HEK293 (cell line): Measurements from ENCODE around the gene IRF2.

Source experiments
- CTCF ChIA-PET: fragments of 350-600 bp; formaldehyde crosslinking; extraction: SDS; loops from one replicate; lab custom pipeline; 2021; ENCODE audit warnings: antibody characterized with exemption; lab: Yijun Ruan, JAX
- POLR2A ChIA-PET: fragments of 300-600 bp; formaldehyde crosslinking; extraction: SDS; loops from one replicate; lab custom pipeline; 2020; ENCODE audit warnings: antibody characterized with exemption, inconsistent platforms; lab: Yijun Ruan, JAX
- H3K27ac ChIP-seq: fragments of 200-500 bp; sonication (Bioruptor generic); 2 replicates; pipeline ENCODE4 v1.5.1; 2014; ENCODE audit warnings: low read depth, low read length, control low read depth, inconsistent platforms; ENCODE audit errors: extremely low read depth
- H3K36me3 ChIP-seq, 2 experiments: fragments of 200-500 bp in 1 of 2; sonication (Bioruptor generic) in 1 of 2; 1 replicate in 1 of 2; 2 replicates in 1 of 2; pipeline ENCODE4 v1.5.1; 2014 to 2017; ENCODE audit warnings: inconsistent platforms in 2 of 2, low read length in 2 of 2; ENCODE audit not compliant: control insufficient read depth in 2 of 2, insufficient read depth in 1 of 2
- H3K4me1 ChIP-seq: fragments of 200-500 bp; sonication (Bioruptor generic); 2 replicates; pipeline ENCODE4 v1.5.1; 2014; ENCODE audit warnings: mild to moderate bottlenecking, low read length, inconsistent platforms; ENCODE audit not compliant: control insufficient read depth, insufficient read depth
- H3K4me3 ChIP-seq: 2 replicates; pipeline ENCODE4 v1.5.1; 2011; ENCODE audit warnings: low read depth, mild to moderate bottlenecking, control low read depth, low read length, moderate library complexity
- H3K9me3 ChIP-seq: fragments of 200-500 bp; sonication (Bioruptor generic); 2 replicates; pipeline ENCODE4 v1.5.1; 2014; ENCODE audit warnings: low read depth, low read length, inconsistent platforms; ENCODE audit not compliant: control insufficient read depth, insufficient read depth
- HIC1 ChIP-seq: fragments of 450-650 bp; formaldehyde crosslinking; IDR thresholded peaks from 2 replicates; pipeline ENCODE4 v1.5.1; 2016; ENCODE audit warnings: missing biosample characterization, missing genetic modification characterization
- PBX3 ChIP-seq: sonication (generic); formaldehyde crosslinking; IDR thresholded peaks from 2 replicates; pipeline ENCODE4 v1.8.1; 2022; ENCODE audit warnings: mild to moderate bottlenecking, moderate library complexity, missing genetic modification reagents
- PRDM6 ChIP-seq: fragments of 450-650 bp; formaldehyde crosslinking; IDR thresholded peaks from 2 replicates; pipeline ENCODE4 v1.5.1; 2017; ENCODE audit warnings: missing biosample characterization, missing genetic modification characterization
- ZFP69B ChIP-seq: fragments of 450-650 bp; formaldehyde crosslinking; IDR thresholded peaks from 2 replicates; pipeline ENCODE4 v1.5.1; 2016; ENCODE audit warnings: missing biosample characterization, missing genetic modification characterization
- ZNF146 ChIP-seq: fragments of 450-650 bp; formaldehyde crosslinking; IDR thresholded peaks from 2 replicates; pipeline ENCODE4 v1.5.1; 2016; ENCODE audit warnings: missing biosample characterization, missing genetic modification characterization
- ZNF248 ChIP-seq: fragments of 450-650 bp; formaldehyde crosslinking; IDR thresholded peaks from 2 replicates; pipeline ENCODE4 v1.5.1; 2017; ENCODE audit warnings: missing biosample characterization, missing genetic modification characterization
- ZNF514 ChIP-seq: fragments of 450-650 bp; formaldehyde crosslinking; IDR thresholded peaks from 2 replicates; pipeline ENCODE4 v1.5.1; 2016; ENCODE audit warnings: missing biosample characterization, missing genetic modification characterization
- ZNF629 ChIP-seq: fragments of 450-650 bp; formaldehyde crosslinking; IDR thresholded peaks from 2 replicates; pipeline ENCODE4 v1.5.1; 2017; ENCODE audit warnings: missing biosample characterization, missing genetic modification characterization
- ZNF654 ChIP-seq: fragments of 450-650 bp; formaldehyde crosslinking; IDR thresholded peaks from 2 replicates; pipeline ENCODE4 v1.5.1; 2016; ENCODE audit warnings: low read depth, missing biosample characterization, missing genetic modification characterization
- ZNF701 ChIP-seq: fragments of 450-650 bp; formaldehyde crosslinking; IDR thresholded peaks from 2 replicates; pipeline ENCODE4 v1.5.1; 2016; ENCODE audit warnings: missing biosample characterization, missing genetic modification characterization
- TF ChIP-seq, protein P1 (sequence below): fragments of 450-650 bp; formaldehyde crosslinking; IDR thresholded peaks from 2 replicates; pipeline ENCODE4 v1.5.1; 2016; ENCODE audit warnings: missing biosample characterization, missing genetic modification characterization, low read depth
- TF ChIP-seq, protein P2 (sequence below): fragments of 450-650 bp; formaldehyde crosslinking; IDR thresholded peaks from 2 replicates; pipeline ENCODE4 v1.5.1; 2016; ENCODE audit warnings: missing biosample characterization, missing genetic modification characterization

Gene IRF2

DNA sequence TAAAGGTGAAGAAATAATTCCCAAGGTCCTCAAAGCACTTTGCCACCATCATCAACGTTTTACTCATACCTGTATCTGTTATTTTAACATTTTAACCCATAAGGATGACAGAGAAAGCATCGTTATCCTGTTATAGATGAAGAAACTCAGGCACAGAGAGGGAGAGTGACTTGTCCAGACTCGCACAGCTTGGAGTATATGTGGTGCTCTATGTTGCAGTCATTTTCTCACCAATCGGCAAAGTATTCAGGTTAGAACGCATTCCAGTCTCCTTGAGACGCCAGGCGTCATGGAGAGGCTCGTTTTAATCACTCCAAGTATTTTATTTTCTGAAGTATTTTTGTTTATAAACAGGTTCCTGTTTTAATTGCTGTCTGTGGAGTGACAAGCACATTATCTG lies 73.5 kb downstream of the IRF2 start (continued):
- TF ChIP-seq, protein P1, sequence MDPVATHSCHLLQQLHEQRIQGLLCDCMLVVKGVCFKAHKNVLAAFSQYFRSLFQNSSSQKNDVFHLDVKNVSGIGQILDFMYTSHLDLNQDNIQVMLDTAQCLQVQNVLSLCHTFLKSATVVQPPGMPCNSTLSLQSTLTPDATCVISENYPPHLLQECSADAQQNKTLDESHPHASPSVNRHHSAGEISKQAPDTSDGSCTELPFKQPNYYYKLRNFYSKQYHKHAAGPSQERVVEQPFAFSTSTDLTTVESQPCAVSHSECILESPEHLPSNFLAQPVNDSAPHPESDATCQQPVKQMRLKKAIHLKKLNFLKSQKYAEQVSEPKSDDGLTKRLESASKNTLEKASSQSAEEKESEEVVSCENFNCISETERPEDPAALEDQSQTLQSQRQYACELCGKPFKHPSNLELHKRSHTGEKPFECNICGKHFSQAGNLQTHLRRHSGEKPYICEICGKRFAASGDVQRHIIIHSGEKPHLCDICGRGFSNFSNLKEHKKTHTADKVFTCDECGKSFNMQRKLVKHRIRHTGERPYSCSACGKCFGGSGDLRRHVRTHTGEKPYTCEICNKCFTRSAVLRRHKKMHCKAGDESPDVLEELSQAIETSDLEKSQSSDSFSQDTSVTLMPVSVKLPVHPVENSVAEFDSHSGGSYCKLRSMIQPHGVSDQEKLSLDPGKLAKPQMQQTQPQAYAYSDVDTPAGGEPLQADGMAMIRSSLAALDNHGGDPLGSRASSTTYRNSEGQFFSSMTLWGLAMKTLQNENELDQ (tag by site-specific recombination) = no peak
- no peak for TF ChIP-seq PBX3 (CRISPR knock-in tag)
- no peak for TF ChIP-seq ZNF514 (tag by site-specific recombination)

DNA sequence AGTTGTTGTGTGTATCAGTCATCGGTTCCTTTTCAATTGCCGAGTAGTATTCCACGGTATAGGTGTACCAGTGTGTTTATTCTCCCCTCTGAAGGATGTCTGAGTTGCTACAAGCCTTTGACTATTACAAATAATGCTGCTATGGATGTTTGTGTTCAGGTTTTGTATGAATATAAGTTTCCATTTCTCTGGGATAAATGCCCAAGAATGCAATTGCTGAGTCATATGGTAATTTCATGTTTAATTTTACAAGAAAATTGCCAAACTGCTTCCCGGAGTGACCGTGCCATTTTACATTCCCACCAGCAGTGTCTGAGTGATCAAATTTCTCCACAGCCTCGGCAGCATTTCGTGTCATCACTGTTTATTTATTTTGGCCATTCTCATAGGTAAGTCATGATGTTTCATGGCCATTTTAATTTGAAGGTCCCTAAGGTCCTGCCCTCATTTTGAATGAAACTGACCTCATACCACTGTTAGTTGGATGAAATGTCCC lies 73.9 kb downstream of the IRF2 start:
- H3K4me1 ChIP-seq = no peaks in the 10 kb centered on the region
- no peaks in the 10 kb centered on the region for H3K9me3 ChIP-seq
- no peak overlapping the region for H3K4me3 ChIP-seq
- peaks cover 0 to 35% of the 10 kb centered on the region in 2 experiments; a peak in 2 of 3 replicates for H3K36me3 ChIP-seq
- POLR2A ChIA-PET = no interaction called here
- CTCF ChIA-PET = no interaction called here
- H3K27ac ChIP-seq = no peak overlapping the region
- TF ChIP-seq ZNF629 = 0 out of 2 replicates have a peak, but pooled peaks have one; percentile 15
- no peak for TF ChIP-seq ZNF654 (tag by site-specific recombination)
- no peak for TF ChIP-seq ZNF701 (tag by site-specific recombination)
- TF ChIP-seq HIC1 (tag by site-specific recombination) = 0 out of 2 replicates have a peak, but pooled peaks have one; percentile 28
- TF ChIP-seq, protein P2, sequence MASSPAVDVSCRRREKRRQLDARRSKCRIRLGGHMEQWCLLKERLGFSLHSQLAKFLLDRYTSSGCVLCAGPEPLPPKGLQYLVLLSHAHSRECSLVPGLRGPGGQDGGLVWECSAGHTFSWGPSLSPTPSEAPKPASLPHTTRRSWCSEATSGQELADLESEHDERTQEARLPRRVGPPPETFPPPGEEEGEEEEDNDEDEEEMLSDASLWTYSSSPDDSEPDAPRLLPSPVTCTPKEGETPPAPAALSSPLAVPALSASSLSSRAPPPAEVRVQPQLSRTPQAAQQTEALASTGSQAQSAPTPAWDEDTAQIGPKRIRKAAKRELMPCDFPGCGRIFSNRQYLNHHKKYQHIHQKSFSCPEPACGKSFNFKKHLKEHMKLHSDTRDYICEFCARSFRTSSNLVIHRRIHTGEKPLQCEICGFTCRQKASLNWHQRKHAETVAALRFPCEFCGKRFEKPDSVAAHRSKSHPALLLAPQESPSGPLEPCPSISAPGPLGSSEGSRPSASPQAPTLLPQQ (tag by site-specific recombination) = peak; percentile 53; the same call in 1 of the 2 replicates
- 0 out of 2 replicates have a peak, but pooled peaks have one; percentile 55 for TF ChIP-seq ZFP69B (tag by site-specific recombination)
- 0 out of 2 replicates have a peak, but pooled peaks have one; percentile 15 for TF ChIP-seq PRDM6 (tag by site-specific recombination)
- TF ChIP-seq ZNF146 = 0 out of 2 replicates have a peak, but pooled peaks have one; percentile 13

GRCh38 chr4:184399512-184399908 lies 74.8 kb downstream of the IRF2 start:
- Histone ChIP-seq H3K9me3 (no peaks in the 10 kb centered on the region), H3K27ac (no peak overlapping the region), H3K4me1 (no peaks in the 10 kb centered on the region), H3K36me3 (peaks cover 0 to 29% of the 10 kb centered on the region in 2 experiments; a peak in 2 of 3 replicates), H3K4me3 (no peak overlapping the region)
- POLR2A ChIA-PET = no interaction called here
- CTCF ChIA-PET = no interaction called here
- no peak for TF ChIP-seq ZNF248
